Endothelial cell of umbilical vein (primary cell): Measurements from ENCODE around the gene ELK3.

Experiments
- CTCF ChIP-seq, 2 donors: IDR thresholded peaks; 1 replicate in 1 of 2; 2 replicates in 1 of 2; pipeline ENCODE4 v1.5.1; 2011; ENCODE audit warnings: low read length in 2 of 2, mild to moderate bottlenecking in 2 of 2, moderate library complexity in 2 of 2, control low read depth in 1 of 2, inconsistent platforms in 1 of 2, low read depth in 1 of 2; ENCODE audit not compliant: insufficient read depth in 1 of 2; ENCODE audit errors: extremely low read depth in 1 of 2
- EZH2 ChIP-seq: IDR thresholded peaks from 2 replicates; pipeline ENCODE4 v1.6.1; 2012; ENCODE audit warnings: borderline replicate concordance, low read depth, mild to moderate bottlenecking, moderate library complexity, low read length, inconsistent platforms; ENCODE audit not compliant: severe bottlenecking
- GATA2 ChIP-seq: IDR thresholded peaks from 2 replicates; pipeline ENCODE4 v1.7.0; 2011; ENCODE audit warnings: low read depth, mild to moderate bottlenecking, moderate library complexity, mixed read lengths, low read length; ENCODE audit not compliant: insufficient read length, insufficient read depth
- JUN ChIP-seq: IDR thresholded peaks from 2 replicates; pipeline ENCODE4 v1.6.1; 2011; ENCODE audit warnings: borderline replicate concordance, low read depth; ENCODE audit not compliant: insufficient read length, insufficient read depth
- MAX ChIP-seq: IDR thresholded peaks from 2 replicates; pipeline ENCODE4 v1.6.1; 2011; ENCODE audit not compliant: insufficient read depth, insufficient read length
- MYC ChIP-seq: IDR thresholded peaks from one replicate; pipeline ENCODE4 v1.6.1; 2011; ENCODE audit warnings: mild to moderate bottlenecking, low read depth, low read length
- POLR2A ChIP-seq: IDR thresholded peaks from 2 replicates; pipeline ENCODE4 v1.6.1; 2012; ENCODE audit warnings: low read depth, mild to moderate bottlenecking, control low read depth, low read length
- POLR2AphosphoS5 ChIP-seq: IDR thresholded peaks from 2 replicates; pipeline ENCODE4 v1.6.1; 2012; ENCODE audit warnings: low read depth, mild to moderate bottlenecking, control low read depth, low read length, moderate library complexity; ENCODE audit not compliant: insufficient read depth

DNA sequence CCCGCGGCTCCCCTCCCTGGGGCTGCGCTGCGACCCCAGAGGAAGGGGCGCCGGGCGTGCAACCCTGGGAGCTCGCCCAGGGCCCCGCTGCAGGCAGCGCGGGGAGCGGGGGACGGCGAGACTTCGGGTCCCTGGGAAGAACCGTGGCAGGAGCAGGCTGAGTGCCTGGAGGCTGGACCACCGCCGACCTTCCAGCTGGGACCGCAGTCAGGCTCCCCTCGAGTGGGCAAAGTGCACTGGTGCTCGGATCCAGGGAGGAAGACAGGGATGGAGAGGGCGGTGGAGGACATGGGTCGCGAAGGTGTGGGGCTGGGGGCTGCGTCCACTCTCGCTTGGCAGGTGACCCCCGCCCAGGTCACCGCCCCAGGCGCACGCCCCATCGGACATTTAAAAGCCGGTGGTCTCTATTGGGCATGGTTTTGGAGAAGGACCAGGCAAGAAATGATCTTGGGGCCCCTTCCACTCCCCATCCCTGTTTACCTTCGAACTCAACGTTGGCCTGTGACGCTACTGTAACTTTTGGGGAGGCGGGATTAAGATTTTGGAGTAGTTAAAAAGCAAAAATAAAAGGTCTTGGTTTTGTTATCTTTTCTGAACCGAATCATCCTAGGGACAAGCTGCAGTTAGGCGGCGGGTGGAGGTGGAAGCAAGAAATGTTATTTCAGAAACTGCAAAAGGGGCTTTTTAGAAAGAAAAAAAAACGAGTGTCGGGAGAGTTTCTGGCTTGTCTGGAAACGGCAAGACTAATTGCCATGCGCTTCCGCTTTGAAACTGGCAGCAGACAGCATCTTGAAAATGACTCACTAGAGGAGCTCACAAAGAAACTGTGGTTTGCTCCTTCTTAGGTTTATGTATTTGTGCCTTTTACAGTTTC is 1.0 kb downstream of the ELK3 start:
- TF ChIP-seq CTCF (IDR thresholded peaks at IDR 0.05; ENCODE audit: extremely low read depth in 1 of 2, insufficient read depth in 1 of 2, low read depth in 1 of 2, low read length in 2 of 2): no peak
- TF ChIP-seq MYC: no peak
- TF ChIP-seq GATA2: no peak
- TF ChIP-seq EZH2: no peak
- TF ChIP-seq POLR2A: peak; percentile 68
- TF ChIP-seq JUN: peak; percentile 38
- no peak for TF ChIP-seq POLR2AphosphoS5
- no peak for TF ChIP-seq MAX
